ENCODE results near the gene MT1E.
"Not testable (repeated sequence)": the region's sequence is repeated elsewhere in the genome, so short reads cannot be mapped to it uniquely, and the experiment has no call there.

MT1E gene

GRCh38 chr16:56607675-56608042, 17.9 kb upstream of the MT1E start:
- DNase-seq: no peak

- peak; percentile 76 for DNase-seq
Observed at GRCh38 chr16:56608043-56608875, 17.3 kb upstream of the MT1E start, which contains the start of gene MT2A. MT2A (plus strand) TSS chr16:56608584; CDS start chr16:56608656, 72 bp downstream.

- DNase-seq: no peak
Observed at GRCh38 chr16:56608876-56609462, 16.6 kb upstream of the MT1E start.

GRCh38 chr16:56609463-56609921, 16.1 kb upstream of the MT1E start:
- DNase-seq: peak; percentile 5

- DNase-seq: no peak
Observed at GRCh38 chr16:56610017-56610608, 15.5 kb upstream of the MT1E start.

GRCh38 chr16:56610609-56611111, 14.9 kb upstream of the MT1E start:
- DNase-seq: no peak

- no peak for DNase-seq
Observed at GRCh38 chr16:56611281-56611833, 14.2 kb upstream of the MT1E start.

GRCh38 chr16:56613706-56614105, 11.9 kb upstream of the MT1E start:
- no peak for DNase-seq

GRCh38 chr16:56614549-56614991, 11.0 kb upstream of the MT1E start:
- DNase-seq: no peak

GRCh38 chr16:56615353-56615752, 10.2 kb upstream of the MT1E start:
- no peak for DNase-seq

- DNase-seq: no peak
Observed at GRCh38 chr16:56616608-56617211, 8.9 kb upstream of the MT1E start.

- no peak for DNase-seq
Observed at GRCh38 chr16:56617212-56618085, 8.1 kb upstream of the MT1E start.

GRCh38 chr16:56618138-56618537, 7.4 kb upstream of the MT1E start:
- no peak for DNase-seq

GRCh38 chr16:56620339-56620897, 5.2 kb upstream of the MT1E start:
- no peak for DNase-seq

- DNase-seq: not testable (repeated sequence)
Observed at GRCh38 chr16:56621665-56622445, 3.7 kb upstream of the MT1E start.

- not testable (repeated sequence) for DNase-seq
Observed at GRCh38 chr16:56623184-56623583, 2.4 kb upstream of the MT1E start.

GRCh38 chr16:56623637-56624036, 1.9 kb upstream of the MT1E start:
- DNase-seq: no peak

GRCh38 chr16:56625943-56626654, 518 bp downstream of the MT1E start:
- DNase-seq: no peak

- no peak for DNase-seq
Observed at GRCh38 chr16:56626685-56627084, 1.1 kb downstream of the MT1E start.

Measured in NCI-H446 treated with DMSO at 0.1 percent for 48 hours (cell line).